ENCODE data around the gene UGCG.

The UGCG gene

DNA sequence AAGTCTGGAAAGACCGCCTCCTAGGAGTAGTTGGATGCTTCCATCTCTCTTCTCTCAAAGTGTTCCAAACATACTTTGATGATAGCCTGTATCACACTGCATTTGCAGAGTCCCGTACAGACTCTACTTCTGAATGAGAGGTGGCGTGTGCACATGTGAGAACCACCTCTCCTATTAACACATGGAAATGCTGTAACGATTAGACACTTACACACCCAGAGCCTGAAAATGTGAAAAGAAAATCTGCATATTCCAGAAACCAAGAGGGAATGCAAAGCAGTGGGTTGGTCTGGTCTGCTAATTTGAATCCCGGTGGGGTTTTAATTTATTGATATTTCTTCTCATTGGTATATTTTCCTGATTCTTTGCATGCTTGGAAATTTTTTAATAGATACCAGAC lies 10.5 kb downstream of the UGCG start:
- TF ChIP-seq Cebpa-rat (IDR thresholded peaks at IDR 0.05), result no peak
- no peak overlapping the region for H3K4me3 ChIP-seq
- H3K36me3 ChIP-seq, result peaks cover 0 to 26% (median 18%) of the 10 kb centered on the region in 11 experiments; a peak in 9 of 22 replicates
- peaks cover 0 to 6% (median 0%) of the 10 kb centered on the region in 11 experiments; a peak in 2 of 22 replicates for H3K9me3 ChIP-seq (replicated peaks in 1 of 11)
- no peak overlapping the region for H3K27ac ChIP-seq
- peaks cover 0 to 41% (median 7%) of the 10 kb centered on the region in 10 experiments; a peak in 11 of 20 replicates for H3K4me1 ChIP-seq
- no peak overlapping the region for H3K9ac ChIP-seq
- peaks cover 58 to 98% (median 97%) of the 10 kb centered on the region in 11 experiments; a peak in 21 of 22 replicates for H4K20me1 ChIP-seq
- H3K4me2 ChIP-seq, result no peak overlapping the region
- no peaks in the 10 kb centered on the region for H3K27me3 ChIP-seq

DNA sequence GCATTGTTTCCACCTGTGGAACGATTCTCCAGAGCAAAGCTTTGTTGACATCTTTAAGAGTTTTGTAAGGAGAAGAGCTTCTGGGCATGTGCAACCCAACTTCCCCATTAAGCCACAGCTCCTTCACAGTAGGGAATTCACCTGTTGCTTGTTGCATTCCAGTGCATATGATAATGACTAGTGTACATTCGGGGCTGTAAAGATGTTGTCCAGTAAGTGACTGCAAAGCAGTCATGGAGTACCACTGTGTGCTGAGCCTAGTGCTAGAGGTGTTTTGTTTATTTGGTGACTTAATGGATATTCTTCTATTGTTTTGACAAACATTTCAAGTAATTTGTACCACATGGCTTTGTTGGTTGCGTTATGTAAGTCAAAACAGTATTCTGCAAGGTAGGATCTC lies 12.8 kb downstream of the UGCG start:
- Histone ChIP-seq H3K27ac (no peak overlapping the region), H3K27me3 (no peaks in the 10 kb centered on the region), H3K4me1 (peaks cover 0 to 54% (median 7%) of the 10 kb centered on the region in 10 experiments; a peak in 11 of 20 replicates), H3K36me3 (peaks cover 0 to 28% (median 15%) of the 10 kb centered on the region in 11 experiments; a peak in 12 of 22 replicates), H3K4me2 (peak overlapping the region in 2 of 11 experiments; percentile 27 to 54; a peak in 2 of 22 replicates), H3K9me3 (replicated peaks in 1 of 11) (peaks cover 0 to 6% (median 0%) of the 10 kb centered on the region in 11 experiments; a peak in 1 of 22 replicates), H4K20me1 (peaks cover 45 to 98% (median 97%) of the 10 kb centered on the region in 11 experiments; a peak in 21 of 22 replicates), H3K9ac (no peak overlapping the region), H3K4me3 (no peak overlapping the region)
- no peak for TF ChIP-seq Cebpa-rat (IDR thresholded peaks at IDR 0.05)

DNA sequence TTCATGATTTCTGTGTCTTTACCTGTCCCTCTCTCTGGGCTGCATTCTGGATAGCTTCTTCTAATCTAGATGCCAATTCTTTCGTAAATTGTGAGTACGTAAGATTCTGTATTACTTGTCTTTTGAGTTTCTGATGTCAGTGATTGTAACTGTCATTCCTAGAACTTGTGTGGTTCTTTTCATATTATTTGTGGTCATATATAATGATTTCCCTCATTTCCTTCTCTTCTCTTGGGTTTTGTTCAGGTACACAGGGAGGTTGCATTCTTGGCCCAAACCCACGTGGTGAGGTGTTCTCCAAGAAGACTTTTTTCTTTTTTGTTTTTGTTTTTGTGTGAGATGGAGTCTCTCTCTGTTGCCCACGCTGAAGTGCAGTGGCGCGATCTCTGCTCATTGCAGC lies 13.8 kb downstream of the UGCG start:
- Histone ChIP-seq H3K9me3 (replicated peaks in 1 of 11) (peaks cover 0 to 6% (median 0%) of the 10 kb centered on the region in 11 experiments; a peak in 1 of 22 replicates), H3K4me3 (no peak overlapping the region), H4K20me1 (peaks cover 38 to 98% (median 92%) of the 10 kb centered on the region in 11 experiments; a peak in 21 of 22 replicates), H3K4me1 (peaks cover 0 to 55% (median 7%) of the 10 kb centered on the region in 10 experiments; a peak in 11 of 20 replicates), H3K27ac (no peak overlapping the region), H3K36me3 (peaks cover 3 to 38% (median 21%) of the 10 kb centered on the region in 11 experiments; a peak in 16 of 22 replicates), H3K9ac (no peak overlapping the region), H3K4me2 (no peak overlapping the region), H3K27me3 (no peaks in the 10 kb centered on the region)
- no peak for TF ChIP-seq Cebpa-rat (IDR thresholded peaks at IDR 0.05)

DNA sequence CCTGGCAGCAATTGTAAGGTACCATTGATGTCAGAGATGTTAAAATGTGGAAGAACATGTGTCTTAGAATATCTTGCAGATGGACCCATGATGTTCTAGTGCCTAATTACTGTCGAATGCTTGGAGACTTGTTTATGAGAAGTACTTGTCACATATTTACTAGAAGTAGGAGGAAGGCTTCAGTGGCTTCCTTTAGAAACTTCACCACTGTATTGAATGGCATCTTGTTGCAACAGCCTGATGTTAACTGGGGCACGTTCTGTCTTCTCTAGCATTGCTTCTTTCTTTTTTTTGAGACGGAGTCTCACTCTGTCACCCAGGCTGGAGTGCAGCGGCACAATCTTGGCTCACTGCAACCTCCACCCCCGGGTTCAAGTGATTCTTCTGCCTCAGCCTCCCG lies 16.5 kb downstream of the UGCG start:
- Histone ChIP-seq H3K4me1 (peaks cover 0 to 53% (median 7%) of the 10 kb centered on the region in 10 experiments; a peak in 11 of 20 replicates), H3K4me3 (no peak overlapping the region), H3K9ac (no peak overlapping the region), H3K27ac (no peak overlapping the region), H3K4me2 (no peak overlapping the region), H3K36me3 (peaks cover 24 to 47% (median 40%) of the 10 kb centered on the region in 11 experiments), H4K20me1 (peaks cover 24 to 98% (median 69%) of the 10 kb centered on the region in 11 experiments; a peak in 21 of 22 replicates), H3K9me3 (replicated peaks in 1 of 11) (peaks cover 0 to 8% (median 4%) of the 10 kb centered on the region in 11 experiments; a peak in 5 of 22 replicates), H3K27me3 (no peaks in the 10 kb centered on the region)
- TF ChIP-seq Cebpa-rat (IDR thresholded peaks at IDR 0.05), result no peak

DNA sequence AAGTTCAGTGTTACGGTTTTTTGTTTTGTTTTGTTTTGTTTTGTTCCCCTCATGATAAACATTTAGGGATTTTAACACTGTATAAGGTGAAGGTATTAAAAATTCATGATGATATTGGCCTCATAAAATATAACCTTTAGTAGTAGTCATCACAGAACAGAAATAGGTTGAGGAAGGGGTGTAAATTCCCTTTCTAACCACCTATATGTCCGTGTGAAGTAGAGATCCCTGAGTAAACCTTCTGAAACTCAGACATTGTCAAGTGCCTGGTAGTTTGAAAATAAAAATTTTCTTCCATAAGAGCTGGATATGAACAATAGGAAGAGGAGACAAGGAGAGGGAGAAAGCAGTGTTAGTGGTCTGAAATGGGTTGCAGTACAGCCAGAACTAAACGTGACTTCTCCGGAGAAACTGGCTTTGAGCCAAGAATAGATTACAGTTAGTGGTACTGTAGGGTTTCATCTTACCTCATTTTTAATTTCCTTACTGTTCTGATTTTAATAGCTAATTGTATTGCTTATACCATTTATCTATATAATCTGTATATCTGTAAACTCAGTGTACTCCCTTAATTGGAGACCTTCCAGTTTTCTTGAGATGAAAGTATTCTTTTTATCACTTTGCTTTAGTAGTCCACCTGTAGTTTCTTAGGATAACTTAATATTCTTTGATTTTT lies 18.3 kb downstream of the UGCG start:
- H3K27ac ChIP-seq, result no peak overlapping the region
- peaks cover 31 to 62% (median 49%) of the 10 kb centered on the region in 11 experiments for H3K36me3 ChIP-seq
- H3K4me1 ChIP-seq, result peaks cover 0 to 36% (median 9%) of the 10 kb centered on the region in 10 experiments; a peak in 8 of 20 replicates
- H3K4me2 ChIP-seq, result no peak overlapping the region
- H3K27me3 ChIP-seq, result no peaks in the 10 kb centered on the region
- H3K9ac ChIP-seq, result no peak overlapping the region
- peaks cover 10 to 96% (median 51%) of the 10 kb centered on the region in 11 experiments; a peak in 20 of 22 replicates for H4K20me1 ChIP-seq
- H3K9me3 ChIP-seq (replicated peaks in 1 of 11), result peaks cover 0 to 11% (median 6%) of the 10 kb centered on the region in 11 experiments; a peak in 5 of 22 replicates
- no peak for TF ChIP-seq Cebpa-rat (IDR thresholded peaks at IDR 0.05)
- H3K4me3 ChIP-seq, result no peak overlapping the region

DNA sequence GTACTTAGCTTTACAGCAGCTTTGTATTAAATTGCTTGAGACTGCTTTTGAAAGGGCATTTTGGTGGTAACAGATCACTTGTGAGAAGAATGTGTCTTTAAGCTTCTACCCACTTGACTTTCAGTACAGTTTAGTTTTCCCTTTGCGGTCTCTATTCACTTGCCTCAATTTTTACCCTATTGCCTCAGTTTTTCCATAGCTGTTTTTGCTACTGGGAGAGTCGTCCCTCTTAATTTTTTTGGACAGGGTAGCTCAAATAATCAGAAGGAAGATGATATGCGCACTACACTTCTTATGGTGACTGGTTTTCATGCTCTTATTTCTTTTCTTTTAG lies 18.8 kb downstream of the UGCG start:
- no peaks in the 10 kb centered on the region for H3K27me3 ChIP-seq
- no peak overlapping the region for H3K4me2 ChIP-seq
- peaks cover 34 to 67% (median 54%) of the 10 kb centered on the region in 11 experiments for H3K36me3 ChIP-seq
- H3K9me3 ChIP-seq (replicated peaks in 1 of 11), result peaks cover 0 to 11% (median 6%) of the 10 kb centered on the region in 11 experiments; a peak in 5 of 22 replicates
- no peak overlapping the region for H3K9ac ChIP-seq
- no peak for TF ChIP-seq Cebpa-rat (IDR thresholded peaks at IDR 0.05)
- peaks cover 0 to 31% (median 11%) of the 10 kb centered on the region in 10 experiments; a peak in 8 of 20 replicates for H3K4me1 ChIP-seq
- peaks cover 10 to 96% (median 46%) of the 10 kb centered on the region in 11 experiments; a peak in 20 of 22 replicates for H4K20me1 ChIP-seq
- H3K4me3 ChIP-seq, result no peak overlapping the region
- no peak overlapping the region for H3K27ac ChIP-seq

DNA sequence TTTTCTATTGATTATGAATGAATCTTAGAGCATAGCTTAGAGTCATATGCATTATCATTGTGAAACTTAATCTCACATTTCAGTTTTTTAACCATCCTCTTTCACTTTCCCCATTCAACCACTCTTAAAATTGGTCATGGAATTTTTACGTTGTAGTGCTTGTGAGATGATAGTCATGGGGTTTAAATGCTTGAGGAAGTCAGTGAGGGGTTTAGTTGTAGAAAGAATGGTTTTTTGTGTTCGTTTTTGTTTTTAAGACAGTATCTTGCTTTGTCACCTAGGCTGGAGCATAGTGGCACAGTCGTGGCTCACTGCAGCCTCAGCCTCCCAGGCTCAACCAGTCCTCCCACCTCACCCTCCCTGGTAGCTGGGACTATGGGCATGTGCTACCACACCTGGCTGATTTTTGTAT lies 19.6 kb downstream of the UGCG start:
- no peak for TF ChIP-seq Cebpa-rat (IDR thresholded peaks at IDR 0.05)
- peaks cover 40 to 75% (median 59%) of the 10 kb centered on the region in 11 experiments for H3K36me3 ChIP-seq
- H3K9me3 ChIP-seq (replicated peaks in 1 of 11), result peaks cover 0 to 11% (median 6%) of the 10 kb centered on the region in 11 experiments; a peak in 5 of 22 replicates
- H3K27me3 ChIP-seq, result no peaks in the 10 kb centered on the region
- peaks cover 0 to 26% (median 11%) of the 10 kb centered on the region in 10 experiments; a peak in 9 of 20 replicates for H3K4me1 ChIP-seq
- peaks cover 4 to 94% (median 38%) of the 10 kb centered on the region in 11 experiments; a peak in 18 of 22 replicates for H4K20me1 ChIP-seq
- H3K4me3 ChIP-seq, result no peak overlapping the region
- H3K4me2 ChIP-seq, result peak overlapping the region in 2 of 11 experiments; percentile 11 to 14; a peak in 1 of 22 replicates
- no peak overlapping the region for H3K27ac ChIP-seq
- no peak overlapping the region for H3K9ac ChIP-seq

DNA sequence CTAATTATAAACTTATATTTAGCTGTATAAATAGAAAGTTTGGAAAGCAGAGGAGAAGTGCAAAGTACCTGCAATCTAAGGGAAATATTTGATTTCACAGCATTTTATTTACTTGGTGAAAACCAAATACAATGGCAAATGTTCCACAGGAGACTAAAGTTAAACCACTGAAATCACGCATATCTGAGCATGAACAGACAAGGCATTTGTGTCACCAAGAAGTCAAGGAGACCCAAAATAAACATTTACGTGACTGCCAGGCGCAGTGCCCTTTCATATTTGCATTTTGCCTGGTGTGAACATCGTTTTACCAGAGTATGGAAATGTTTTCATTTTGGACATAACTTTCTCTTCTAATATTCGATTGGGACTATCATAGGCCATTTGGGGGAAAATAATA lies 20.6 kb downstream of the UGCG start:
- peaks cover 0 to 11% (median 6%) of the 10 kb centered on the region in 11 experiments; a peak in 5 of 22 replicates for H3K9me3 ChIP-seq (replicated peaks in 1 of 11)
- no peak overlapping the region for H3K9ac ChIP-seq
- H3K36me3 ChIP-seq, result peaks cover 40 to 84% (median 61%) of the 10 kb centered on the region in 11 experiments
- H3K4me1 ChIP-seq, result peaks cover 0 to 28% (median 9%) of the 10 kb centered on the region in 10 experiments; a peak in 10 of 20 replicates
- peaks cover 4 to 96% (median 31%) of the 10 kb centered on the region in 11 experiments; a peak in 17 of 22 replicates for H4K20me1 ChIP-seq
- no peaks in the 10 kb centered on the region for H3K27me3 ChIP-seq
- H3K27ac ChIP-seq, result no peak overlapping the region
- TF ChIP-seq Cebpa-rat (IDR thresholded peaks at IDR 0.05), result no peak
- no peak overlapping the region for H3K4me3 ChIP-seq
- H3K4me2 ChIP-seq, result no peak overlapping the region

DNA sequence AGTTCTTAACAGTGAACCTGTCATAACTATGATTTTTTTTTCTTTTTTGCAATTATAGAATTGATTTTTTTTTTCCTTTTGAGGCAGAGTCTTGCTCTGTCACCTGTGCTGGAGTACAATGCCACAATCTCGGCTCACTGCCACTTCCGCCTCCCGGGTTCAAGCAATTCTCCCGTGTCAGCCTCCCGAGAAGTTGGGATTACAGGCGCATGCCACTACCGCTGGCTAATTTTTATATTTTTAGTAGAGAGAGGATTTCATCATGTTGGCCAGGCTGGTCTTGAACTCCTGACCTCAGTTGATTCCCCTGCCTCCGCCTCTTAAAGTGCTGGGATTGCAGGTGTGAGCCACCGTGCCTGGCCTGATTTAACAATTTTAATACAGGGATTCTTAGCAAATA lies 21.4 kb downstream of the UGCG start:
- Histone ChIP-seq H3K4me3 (no peak overlapping the region), H3K36me3 (peaks cover 40 to 91% (median 61%) of the 10 kb centered on the region in 11 experiments), H4K20me1 (peaks cover under 1 to 96% (median 23%) of the 10 kb centered on the region in 11 experiments; a peak in 17 of 22 replicates), H3K4me1 (peaks cover 0 to 21% (median 9%) of the 10 kb centered on the region in 10 experiments; a peak in 10 of 20 replicates), H3K4me2 (no peak overlapping the region), H3K9ac (no peak overlapping the region), H3K9me3 (replicated peaks in 1 of 11) (peaks cover 0 to 11% (median 6%) of the 10 kb centered on the region in 11 experiments; a peak in 5 of 22 replicates), H3K27me3 (no peaks in the 10 kb centered on the region), H3K27ac (no peak overlapping the region)
- no peak for TF ChIP-seq Cebpa-rat (IDR thresholded peaks at IDR 0.05)
